GM19099 (cell line): Measurements from ENCODE around the gene DFFA.

Source experiments
- POLR2A ChIP-seq: IDR thresholded peaks from 3 replicates; pipeline ENCODE4 v1.6.1; 2011; ENCODE audit warnings: low read depth; ENCODE audit not compliant: insufficient read length; ENCODE audit errors: extremely low read depth

DFFA gene

DNA sequence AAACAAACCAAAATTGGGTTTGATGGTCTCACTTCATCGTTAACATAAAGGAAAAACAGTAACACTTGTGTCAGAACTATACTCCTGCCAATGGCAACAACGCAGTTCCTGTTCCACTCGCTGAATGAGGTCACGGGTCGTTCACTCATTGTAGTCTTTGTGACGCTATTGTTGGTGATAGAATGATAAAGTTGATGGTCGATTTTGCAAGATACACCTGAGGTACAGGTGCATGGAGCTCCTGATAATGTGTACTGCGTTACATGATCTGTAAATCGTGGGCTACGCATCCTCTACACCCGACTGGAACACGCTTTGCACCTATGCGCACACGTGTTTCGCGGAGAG is 42.5 kb downstream of the DFFA start:
- no peak for TF ChIP-seq POLR2A

DNA sequence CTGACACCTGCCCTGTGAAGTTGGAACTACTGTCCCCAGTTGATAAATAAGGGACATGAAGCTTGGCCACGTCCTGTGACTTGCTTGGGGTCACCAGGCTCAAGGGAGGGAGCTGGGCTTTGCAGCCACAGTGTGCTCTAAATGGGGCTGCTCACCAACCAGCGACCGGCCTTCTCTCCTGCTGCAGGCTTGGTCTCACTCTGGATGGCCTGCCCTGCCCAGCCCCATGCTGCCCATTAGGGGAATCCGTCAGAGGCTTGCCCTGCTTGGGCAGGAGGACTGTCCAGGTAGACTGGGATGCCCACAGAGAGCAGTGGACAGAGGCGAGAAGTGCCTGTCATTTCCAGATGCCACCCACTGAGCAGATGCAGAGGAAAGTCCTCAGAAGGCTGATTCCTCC is 43.3 kb downstream of the DFFA start:
- TF ChIP-seq POLR2A: no peak

- TF ChIP-seq POLR2A: peak; percentile 20
Observed at GRCh38 chr1:10425826-10426534, 46.3 kb downstream of the DFFA start.

- TF ChIP-seq POLR2A: no peak
Observed at GRCh38 chr1:10424651-10425050, 47.7 kb downstream of the DFFA start.

- no peak for TF ChIP-seq POLR2A
Observed at GRCh38 chr1:10424034-10424433, 48.3 kb downstream of the DFFA start.

- no peak for TF ChIP-seq POLR2A
Observed at GRCh38 chr1:10421637-10422036, 50.7 kb downstream of the DFFA start.

- TF ChIP-seq POLR2A: no peak
Observed at GRCh38 chr1:10419351-10419750, 53.0 kb downstream of the DFFA start.

GRCh38 chr1:10415211-10415930 is 57.0 kb downstream of the DFFA start:
- no peak for TF ChIP-seq POLR2A

GRCh38 chr1:10407201-10407600 is 65.1 kb downstream of the DFFA start:
- no peak for TF ChIP-seq POLR2A
